ENCODE data around the gene ALDH4A1.

DNA sequence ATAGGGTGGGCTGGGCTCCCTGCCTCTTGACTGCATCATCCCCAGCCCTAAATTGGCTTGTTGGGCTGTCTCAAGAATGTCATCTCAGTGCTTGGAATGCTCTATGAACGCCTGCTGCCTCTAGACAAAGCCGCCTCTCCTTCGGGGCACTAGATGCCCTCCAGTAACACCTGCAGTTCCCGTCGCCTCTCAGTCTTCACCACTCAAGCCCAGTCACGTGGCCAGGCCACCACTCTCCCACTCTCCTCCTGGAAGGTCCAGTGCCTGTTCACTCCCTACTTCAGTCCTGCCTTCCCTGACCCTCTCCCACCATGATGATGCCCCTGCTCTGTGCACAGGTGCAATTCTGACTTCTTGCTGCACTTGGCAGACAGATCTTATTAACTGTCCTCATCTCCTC is 49.9 kb downstream of the ALDH4A1 start:
- TF ChIP-seq, protein P1, sequence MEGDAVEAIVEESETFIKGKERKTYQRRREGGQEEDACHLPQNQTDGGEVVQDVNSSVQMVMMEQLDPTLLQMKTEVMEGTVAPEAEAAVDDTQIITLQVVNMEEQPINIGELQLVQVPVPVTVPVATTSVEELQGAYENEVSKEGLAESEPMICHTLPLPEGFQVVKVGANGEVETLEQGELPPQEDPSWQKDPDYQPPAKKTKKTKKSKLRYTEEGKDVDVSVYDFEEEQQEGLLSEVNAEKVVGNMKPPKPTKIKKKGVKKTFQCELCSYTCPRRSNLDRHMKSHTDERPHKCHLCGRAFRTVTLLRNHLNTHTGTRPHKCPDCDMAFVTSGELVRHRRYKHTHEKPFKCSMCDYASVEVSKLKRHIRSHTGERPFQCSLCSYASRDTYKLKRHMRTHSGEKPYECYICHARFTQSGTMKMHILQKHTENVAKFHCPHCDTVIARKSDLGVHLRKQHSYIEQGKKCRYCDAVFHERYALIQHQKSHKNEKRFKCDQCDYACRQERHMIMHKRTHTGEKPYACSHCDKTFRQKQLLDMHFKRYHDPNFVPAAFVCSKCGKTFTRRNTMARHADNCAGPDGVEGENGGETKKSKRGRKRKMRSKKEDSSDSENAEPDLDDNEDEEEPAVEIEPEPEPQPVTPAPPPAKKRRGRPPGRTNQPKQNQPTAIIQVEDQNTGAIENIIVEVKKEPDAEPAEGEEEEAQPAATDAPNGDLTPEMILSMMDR (conservative IDR thresholded peaks at IDR 0.05; ENCODE audit: low read depth, low read length): no peak
- no peak for TF ChIP-seq EZH2phosphoT487 (IDR thresholded peaks at IDR 0.05; ENCODE audit: borderline replicate concordance, low read length)
